MG63 (cell line): ENCODE measurements around the gene SDSL. TPM values are rescaled to one million over a fixed set of nuclear protein-coding genes. Genes with fewer than 3 reads are reported as not detected.

Experiments
- DNase-seq: peaks from one replicate; pipeline ENCODE4 v3.0.0-alpha.2; 2020
- H3K27me3 ChIP-seq: fragments of 250-450 bp; sonication (Bioruptor Pico); 2 replicates; pipeline ENCODE4 v1.5.1; 2020; ENCODE audit warnings: mild to moderate bottlenecking, moderate library complexity
- H3K36me3 ChIP-seq: fragments of 250-450 bp; sonication (Bioruptor Pico); 2 replicates; pipeline ENCODE4 v1.5.1; 2020; ENCODE audit warnings: mild to moderate bottlenecking, moderate library complexity
- H3K4me3 ChIP-seq: fragments of 250-450 bp; sonication (Bioruptor Pico); 2 replicates; pipeline ENCODE4 v1.5.1; 2020; ENCODE audit warnings: mild to moderate bottlenecking, moderate library complexity
- H3K9me3 ChIP-seq: fragments of 250-450 bp; sonication (Bioruptor Pico); 2 replicates; pipeline ENCODE4 v1.5.1; 2020; ENCODE audit warnings: mild to moderate bottlenecking, moderate library complexity
- total RNA-seq: library from RNA; depleted of rRNA; stranded (reverse); fragments of >200 nt; shearing (Covaris generic); gene quantifications from 2 replicates; pipeline ENCODE4 v1.2.3, GENCODE V29; 2014; ENCODE audit warnings: low replicate concordance

Gene SDSL
- total RNA-seq, 1 experiment from 2014 or later = 54.2 TPM

GRCh38 chr12:113435367-113435766 is 13.2 kb downstream of the SDSL start:
- Histone ChIP-seq H3K4me3 (no peak overlapping the region), H3K27me3 (no peaks in the 10 kb centered on the region), H3K36me3 (no peaks in the 10 kb centered on the region), H3K9me3 (no peaks in the 10 kb centered on the region)
- no peak for DNase-seq

- no peaks in the 10 kb centered on the region for H3K36me3 ChIP-seq
- H3K9me3 ChIP-seq = no peaks in the 10 kb centered on the region
- DNase-seq = no peak
- no peak overlapping the region for H3K4me3 ChIP-seq
- H3K27me3 ChIP-seq = no peaks in the 10 kb centered on the region
Observed at GRCh38 chr12:113436586-113436985, 14.4 kb downstream of the SDSL start.

GRCh38 chr12:113436993-113437728 is 15.0 kb downstream of the SDSL start:
- Histone ChIP-seq H3K9me3 (no peaks in the 10 kb centered on the region), H3K27me3 (no peaks in the 10 kb centered on the region)

DNA sequence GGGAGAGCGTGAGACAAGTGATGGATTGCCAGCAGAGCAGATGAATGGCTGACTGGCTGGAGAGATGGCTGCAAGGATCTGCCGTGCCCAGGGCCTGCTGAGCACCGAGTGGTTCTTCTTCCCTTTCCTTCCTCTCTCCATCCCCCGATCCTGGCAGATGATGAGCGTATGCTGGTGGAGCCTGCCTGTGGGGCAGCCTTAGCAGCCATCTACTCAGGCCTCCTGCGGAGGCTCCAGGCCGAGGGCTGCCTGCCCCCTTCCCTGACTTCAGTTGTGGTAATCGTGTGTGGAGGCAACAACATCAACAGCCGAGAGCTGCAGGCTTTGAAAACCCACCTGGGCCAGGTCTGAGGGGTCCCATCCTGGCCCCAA is 15.5 kb downstream of the SDSL start:
- no peaks in the 10 kb centered on the region; the same call in 1 of the 2 replicates for H3K9me3 ChIP-seq
- no peak for DNase-seq

More at GRCh38 chr12:113436993-113437728, 15.0 kb downstream of the SDSL start:
- Histone ChIP-seq H3K4me3 (no peak overlapping the region), H3K36me3 (no peaks in the 10 kb centered on the region)
- no peak for DNase-seq

DNA sequence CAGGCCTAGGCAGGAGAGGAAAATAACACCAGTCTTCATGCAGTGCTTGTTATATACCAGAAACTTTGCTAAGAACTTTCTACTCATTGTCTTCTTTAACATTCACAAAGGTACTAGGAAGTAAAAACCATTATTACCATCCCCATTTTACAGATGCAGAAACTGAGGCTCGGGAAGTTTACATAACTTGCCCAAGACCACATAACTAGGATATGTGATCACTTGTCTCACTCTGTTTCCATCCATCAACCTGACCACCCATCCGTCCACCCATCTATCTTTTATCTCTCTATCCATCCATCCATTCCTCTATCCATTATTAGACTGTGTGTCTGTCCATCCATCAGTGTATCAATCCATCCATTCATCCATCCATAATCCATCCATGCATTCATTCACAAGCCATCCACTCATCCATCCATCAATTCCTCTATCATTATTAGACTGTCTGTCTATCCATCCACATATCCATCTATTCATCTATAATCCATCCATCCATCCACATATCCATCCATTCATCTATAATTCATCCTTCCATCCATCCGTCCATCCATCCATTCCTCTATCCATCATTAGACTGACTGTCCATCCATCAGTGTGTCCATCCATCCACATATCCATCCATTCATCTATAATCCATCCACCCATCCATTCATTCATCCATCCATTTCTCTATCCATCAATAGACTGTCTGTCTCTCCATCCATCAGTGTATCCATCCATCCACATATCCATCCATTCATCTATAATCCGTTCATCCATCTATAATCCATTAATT is 16.5 kb downstream of the SDSL start:
- DNase-seq = no peak
- H3K9me3 ChIP-seq = no peaks in the 10 kb centered on the region; the same call in 1 of the 2 replicates

More for the DNA sequence above, 15.5 kb downstream of the SDSL start:
- no peaks in the 10 kb centered on the region for H3K36me3 ChIP-seq
- no peaks in the 10 kb centered on the region for H3K27me3 ChIP-seq
- H3K4me3 ChIP-seq = no peak overlapping the region

GRCh38 chr12:113439301-113439597 is 17.1 kb downstream of the SDSL start:
- Histone ChIP-seq H3K36me3 (no peaks in the 10 kb centered on the region), H3K27me3 (peaks cover 2% of the 10 kb centered on the region; the same call in 1 of the 2 replicates), H3K4me3 (no peak overlapping the region), H3K9me3 (no peaks in the 10 kb centered on the region; the same call in 1 of the 2 replicates)
- DNase-seq = no peak

More for the DNA sequence above, 16.5 kb downstream of the SDSL start:
- peaks cover 2% of the 10 kb centered on the region; the same call in 1 of the 2 replicates for H3K27me3 ChIP-seq
- no peaks in the 10 kb centered on the region for H3K36me3 ChIP-seq
- H3K4me3 ChIP-seq = no peak overlapping the region

DNA sequence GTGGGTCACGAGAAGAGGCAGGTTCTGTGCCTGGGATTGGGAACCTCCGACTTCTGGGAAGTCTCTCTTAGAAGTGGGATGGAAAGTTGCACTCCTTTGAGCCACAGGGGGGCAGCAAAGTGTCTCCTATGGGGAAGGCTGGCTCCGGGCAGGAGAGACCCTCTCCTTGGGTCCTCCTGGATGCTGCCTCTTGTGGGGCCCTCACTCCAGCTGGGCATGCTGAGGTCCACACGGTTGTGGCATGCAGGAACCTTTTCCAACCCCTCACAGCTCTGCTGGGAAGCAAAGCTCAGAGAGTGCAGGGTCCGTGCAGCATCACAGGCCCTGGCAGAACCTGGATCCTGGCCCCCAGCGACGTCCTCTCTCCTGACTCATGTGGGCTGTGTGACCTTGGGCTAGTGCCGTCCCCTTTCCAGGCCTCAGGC is 17.4 kb downstream of the SDSL start:
- Histone ChIP-seq H3K36me3 (no peaks in the 10 kb centered on the region), H3K27me3 (peaks cover 2% of the 10 kb centered on the region; the same call in 1 of the 2 replicates), H3K9me3 (no peaks in the 10 kb centered on the region; the same call in 1 of the 2 replicates), H3K4me3 (no peak overlapping the region)
- peak; percentile 21 for DNase-seq

DNA sequence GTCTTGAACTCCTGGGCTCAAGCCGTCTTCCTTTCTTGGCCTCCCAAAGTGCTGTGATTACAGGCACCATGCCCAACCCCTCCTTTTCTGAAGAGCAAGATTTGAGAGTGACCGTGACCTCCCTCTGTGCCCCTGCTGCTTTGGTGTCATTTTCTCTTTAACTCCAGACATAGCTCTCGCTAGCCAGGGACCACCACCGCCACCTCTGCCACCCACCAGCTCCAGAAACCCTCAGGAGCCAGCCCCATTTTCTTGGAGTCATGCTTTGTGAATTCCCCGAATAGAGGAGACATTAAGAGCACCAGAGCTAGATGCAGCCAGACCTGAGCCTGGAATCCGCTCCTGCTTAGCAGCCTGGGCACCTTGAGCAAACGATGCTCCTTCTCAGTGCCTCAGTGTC is 18.2 kb downstream of the SDSL start:
- H3K36me3 ChIP-seq = no peaks in the 10 kb centered on the region
- no peak for DNase-seq
- H3K9me3 ChIP-seq = no peaks in the 10 kb centered on the region; the same call in 1 of the 2 replicates
- peaks cover 2% of the 10 kb centered on the region; the same call in 1 of the 2 replicates for H3K27me3 ChIP-seq
- no peak overlapping the region for H3K4me3 ChIP-seq

- Histone ChIP-seq H3K36me3 (no peaks in the 10 kb centered on the region), H3K27me3 (peaks cover 2% of the 10 kb centered on the region; the same call in 1 of the 2 replicates), H3K4me3 (no peak overlapping the region), H3K9me3 (no peaks in the 10 kb centered on the region; the same call in 1 of the 2 replicates)
- DNase-seq = no peak
Observed at GRCh38 chr12:113440947-113441782, 19.0 kb downstream of the SDSL start.

DNA sequence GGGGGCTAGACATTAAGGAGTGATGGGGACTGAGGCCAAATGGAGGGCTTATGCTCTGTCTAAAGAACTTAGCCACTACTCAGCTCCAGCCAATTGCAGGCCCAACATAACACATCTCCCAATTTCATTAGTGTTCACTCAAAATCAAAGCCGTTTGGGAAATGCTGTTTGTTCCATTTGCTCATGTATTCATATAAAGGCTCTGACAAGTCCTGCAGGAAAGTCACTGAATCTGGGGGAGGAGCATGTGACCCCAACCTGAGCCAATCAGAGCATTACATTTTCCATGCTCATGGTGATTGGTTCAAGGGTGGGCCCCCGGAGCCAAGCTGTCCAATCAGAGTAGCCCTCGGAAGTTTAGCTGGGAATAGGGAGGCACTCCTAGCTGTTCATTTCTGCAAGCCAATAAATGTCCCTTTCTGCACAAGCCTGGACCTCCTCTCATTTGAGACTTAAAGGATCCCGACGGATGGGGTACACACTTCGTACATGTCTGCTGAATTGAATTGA is 20.9 kb downstream of the SDSL start:
- H3K36me3 ChIP-seq = no peaks in the 10 kb centered on the region
- H3K27me3 ChIP-seq = peaks cover 2% of the 10 kb centered on the region; the same call in 1 of the 2 replicates
- no peak for DNase-seq
- H3K9me3 ChIP-seq = no peaks in the 10 kb centered on the region; the same call in 1 of the 2 replicates
- no peak overlapping the region for H3K4me3 ChIP-seq

GRCh38 chr12:113445544-113446171 is 23.5 kb downstream of the SDSL start:
- H3K27me3 ChIP-seq = peaks cover 2% of the 10 kb centered on the region; the same call in 1 of the 2 replicates
- no peak overlapping the region for H3K4me3 ChIP-seq
- DNase-seq = no peak
- H3K9me3 ChIP-seq = no peaks in the 10 kb centered on the region; the same call in 1 of the 2 replicates
- H3K36me3 ChIP-seq = no peaks in the 10 kb centered on the region

- no peaks in the 10 kb centered on the region for H3K36me3 ChIP-seq
- no peaks in the 10 kb centered on the region; the same call in 1 of the 2 replicates for H3K27me3 ChIP-seq
- H3K4me3 ChIP-seq = no peak overlapping the region
- H3K9me3 ChIP-seq = no peaks in the 10 kb centered on the region
- no peak for DNase-seq
Observed at GRCh38 chr12:113448873-113449272, 26.7 kb downstream of the SDSL start.

DNA sequence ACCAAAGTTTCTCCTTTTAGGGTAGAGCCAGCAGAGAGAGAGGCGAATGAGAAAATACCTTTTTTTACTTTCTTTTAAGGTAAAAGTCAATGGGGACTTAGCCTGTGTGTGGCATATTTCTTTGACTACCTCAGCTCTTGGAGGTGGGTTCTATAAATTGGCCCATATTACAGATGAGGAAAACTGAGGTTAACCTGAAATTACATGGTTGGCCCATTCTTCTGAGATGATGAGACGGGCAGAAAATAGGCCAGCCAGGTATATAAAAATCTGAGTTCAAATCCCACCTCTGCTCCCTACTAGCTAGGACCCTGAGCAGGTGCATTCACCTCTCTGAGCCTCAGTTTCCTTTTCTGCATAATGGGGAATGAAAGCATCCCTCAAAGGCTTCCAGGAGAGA is 27.1 kb downstream of the SDSL start:
- Histone ChIP-seq H3K27me3 (no peaks in the 10 kb centered on the region; the same call in 1 of the 2 replicates), H3K9me3 (no peaks in the 10 kb centered on the region), H3K36me3 (no peaks in the 10 kb centered on the region), H3K4me3 (no peak overlapping the region)
- no peak for DNase-seq

- Histone ChIP-seq H3K36me3 (no peaks in the 10 kb centered on the region), H3K9me3 (no peaks in the 10 kb centered on the region), H3K27me3 (no peaks in the 10 kb centered on the region; the same call in 1 of the 2 replicates), H3K4me3 (no peak overlapping the region)
- no peak for DNase-seq
Observed at GRCh38 chr12:113449839-113450238, 27.7 kb downstream of the SDSL start.

- Histone ChIP-seq H3K36me3 (no peaks in the 10 kb centered on the region), H3K9me3 (no peaks in the 10 kb centered on the region), H3K27me3 (peaks cover 5% of the 10 kb centered on the region), H3K4me3 (no peak overlapping the region)
- DNase-seq = no peak
Observed at GRCh38 chr12:113452458-113452857, 30.3 kb downstream of the SDSL start.

- DNase-seq = no peak
- no peaks in the 10 kb centered on the region for H3K36me3 ChIP-seq
Observed at GRCh38 chr12:113453330-113453729, 31.1 kb downstream of the SDSL start.

More at GRCh38 chr12:113453330-113453729, 31.1 kb downstream of the SDSL start:
- peaks cover 10% of the 10 kb centered on the region for H3K27me3 ChIP-seq
- H3K4me3 ChIP-seq = no peak overlapping the region
- no peaks in the 10 kb centered on the region for H3K9me3 ChIP-seq
